DMS79 (cell line): ENCODE results near the gene TAOK1.

Experiments
- DNase-seq: peaks from one replicate; lab custom pipeline; 2025; lab: John Stamatoyannopoulos, UW

The TAOK1 gene

DNA sequence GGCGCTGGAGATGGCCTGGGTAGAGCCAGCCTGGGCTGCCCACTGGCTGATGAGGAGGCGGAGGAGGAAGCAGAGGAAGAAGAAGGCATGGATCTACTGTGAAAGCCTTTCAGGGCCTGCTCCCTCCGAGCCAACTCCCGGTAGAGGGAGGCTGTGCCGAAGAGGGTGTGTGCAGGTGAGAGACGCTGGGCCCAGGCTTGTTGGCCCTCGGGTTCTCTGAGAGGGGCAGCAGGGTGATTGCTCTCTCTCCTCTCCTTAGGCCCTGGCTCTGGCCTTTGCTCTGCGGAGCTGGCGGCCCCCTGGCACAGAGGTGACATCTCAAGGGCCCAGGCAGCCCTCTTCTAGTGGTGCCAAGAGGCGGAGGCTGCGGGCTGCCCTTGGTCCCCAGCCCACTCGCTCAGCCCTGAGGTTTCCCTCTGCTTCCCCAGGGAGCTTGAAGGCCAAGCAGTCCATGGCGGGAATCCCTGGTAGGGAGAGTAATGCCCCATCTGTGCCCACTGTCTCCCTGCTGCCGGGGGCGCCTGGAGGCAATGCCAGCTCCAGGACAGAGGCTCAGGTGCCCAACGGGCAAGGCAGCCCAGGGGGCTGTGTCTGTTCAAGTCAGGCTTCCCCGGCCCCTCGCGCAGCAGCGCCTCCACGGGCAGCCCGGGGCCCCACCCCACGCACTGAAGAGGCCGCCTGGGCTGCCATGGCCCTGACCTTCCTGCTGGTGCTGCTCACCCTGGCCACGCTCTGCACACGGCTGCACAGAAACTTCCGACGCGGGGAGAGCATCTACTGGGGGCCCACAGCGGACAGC lies 181.9 kb downstream of the TAOK1 start:
- no peak for DNase-seq

- DNase-seq, result no peak
These were observed 182.8 kb downstream of the TAOK1 start for GRCh38 chr17:29572691-29573557.

GRCh38 chr17:29573558-29573869 lies 183.4 kb downstream of the TAOK1 start:
- no peak for DNase-seq

DNA sequence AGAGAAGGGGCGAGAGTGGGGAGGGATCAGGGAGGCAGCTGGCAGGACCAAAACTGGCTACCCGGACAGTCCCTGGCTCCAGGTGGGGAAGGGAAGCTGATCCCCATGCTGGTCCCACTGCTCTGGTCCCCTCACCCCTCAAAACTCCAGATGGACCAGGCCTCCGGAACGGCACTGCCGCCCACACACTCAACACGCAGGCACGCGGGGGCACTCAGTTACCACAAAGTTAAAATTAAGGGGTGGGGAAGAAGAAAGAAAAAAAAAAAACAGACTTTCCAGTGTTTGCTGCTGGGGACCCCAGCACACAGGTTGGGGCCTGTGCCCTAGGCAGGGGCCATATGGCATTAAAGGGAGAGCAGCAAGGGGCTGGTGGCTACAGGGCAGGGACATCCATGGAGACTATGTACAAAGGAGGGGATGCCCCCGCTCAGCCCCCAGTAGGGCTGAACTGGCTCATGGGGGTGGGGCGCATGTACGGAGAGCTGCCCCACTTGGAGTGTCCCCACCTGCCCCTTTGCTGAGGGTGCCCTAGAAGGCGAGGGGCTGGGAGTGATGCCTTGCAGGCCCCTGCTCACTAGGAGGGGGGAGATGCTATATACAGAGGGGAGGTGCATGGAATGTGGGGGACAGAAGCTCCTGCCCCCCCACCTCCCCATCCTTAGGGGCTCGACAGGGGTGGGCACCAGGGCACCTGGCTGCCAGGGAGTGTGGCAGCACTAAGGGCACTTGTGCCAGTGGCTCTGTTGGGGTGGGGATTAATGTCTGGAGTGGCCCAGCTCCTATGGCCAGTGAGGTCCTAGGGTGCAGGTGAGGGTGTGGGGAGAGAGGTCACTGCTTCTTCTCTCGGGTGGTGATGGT lies 183.9 kb downstream of the TAOK1 start:
- DNase-seq, result no peak

GRCh38 chr17:29574732-29575510 lies 184.8 kb downstream of the TAOK1 start:
- no peak for DNase-seq

DNA sequence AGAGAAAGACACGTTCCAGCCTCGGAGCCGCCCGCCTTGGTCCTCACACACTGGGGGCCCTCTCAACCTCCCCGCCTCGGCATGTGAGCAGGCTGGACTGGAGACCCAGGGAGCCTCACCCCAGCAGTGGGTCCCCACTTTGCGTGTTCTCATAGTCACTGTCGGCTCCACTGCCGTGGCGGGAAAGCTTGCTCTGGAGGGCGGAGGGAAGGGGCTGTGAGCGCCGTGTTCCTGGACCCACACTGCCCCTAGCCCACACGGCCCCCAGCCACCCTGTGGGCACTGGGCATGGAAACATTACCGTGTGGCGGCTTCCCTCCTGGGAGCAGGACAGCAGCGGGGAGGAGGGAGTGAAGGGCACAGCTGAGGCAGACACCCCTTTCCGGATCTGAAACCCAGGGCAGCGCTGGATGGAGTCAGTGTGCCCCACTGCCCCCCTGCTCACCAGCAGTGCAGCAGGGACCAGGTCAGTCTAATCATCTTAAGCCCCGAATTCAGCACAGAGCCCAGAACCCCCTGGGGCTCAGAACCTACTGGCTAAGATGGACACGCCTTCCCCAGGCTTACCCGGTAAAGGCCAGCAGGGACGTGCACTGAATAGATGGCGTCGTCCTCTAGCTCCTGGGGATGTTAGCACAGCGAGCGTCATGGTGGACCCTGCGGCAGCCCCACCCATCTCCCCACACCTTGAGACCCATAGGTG lies 185.5 kb downstream of the TAOK1 start:
- DNase-seq, result no peak

GRCh38 chr17:29576214-29577000 lies 186.2 kb downstream of the TAOK1 start:
- DNase-seq, result no peak

DNA sequence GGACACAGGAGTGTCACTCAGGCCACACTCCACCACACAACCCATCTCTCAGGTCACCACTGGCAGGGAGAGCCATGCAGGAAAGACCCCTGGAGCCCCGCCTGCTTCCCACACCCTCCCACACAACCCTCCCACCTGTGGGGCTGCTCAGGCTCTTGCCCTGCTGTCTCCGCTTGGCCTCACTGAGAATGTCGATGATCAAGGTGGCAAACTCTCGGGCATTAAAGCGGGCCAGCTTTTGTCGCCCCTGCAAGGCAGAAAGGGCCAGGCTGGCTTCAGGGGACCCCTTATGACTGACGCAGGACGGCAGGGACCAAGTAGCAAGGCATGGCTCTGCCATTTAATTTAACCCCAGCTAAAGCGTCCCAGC lies 186.8 kb downstream of the TAOK1 start:
- DNase-seq, result no peak

DNA sequence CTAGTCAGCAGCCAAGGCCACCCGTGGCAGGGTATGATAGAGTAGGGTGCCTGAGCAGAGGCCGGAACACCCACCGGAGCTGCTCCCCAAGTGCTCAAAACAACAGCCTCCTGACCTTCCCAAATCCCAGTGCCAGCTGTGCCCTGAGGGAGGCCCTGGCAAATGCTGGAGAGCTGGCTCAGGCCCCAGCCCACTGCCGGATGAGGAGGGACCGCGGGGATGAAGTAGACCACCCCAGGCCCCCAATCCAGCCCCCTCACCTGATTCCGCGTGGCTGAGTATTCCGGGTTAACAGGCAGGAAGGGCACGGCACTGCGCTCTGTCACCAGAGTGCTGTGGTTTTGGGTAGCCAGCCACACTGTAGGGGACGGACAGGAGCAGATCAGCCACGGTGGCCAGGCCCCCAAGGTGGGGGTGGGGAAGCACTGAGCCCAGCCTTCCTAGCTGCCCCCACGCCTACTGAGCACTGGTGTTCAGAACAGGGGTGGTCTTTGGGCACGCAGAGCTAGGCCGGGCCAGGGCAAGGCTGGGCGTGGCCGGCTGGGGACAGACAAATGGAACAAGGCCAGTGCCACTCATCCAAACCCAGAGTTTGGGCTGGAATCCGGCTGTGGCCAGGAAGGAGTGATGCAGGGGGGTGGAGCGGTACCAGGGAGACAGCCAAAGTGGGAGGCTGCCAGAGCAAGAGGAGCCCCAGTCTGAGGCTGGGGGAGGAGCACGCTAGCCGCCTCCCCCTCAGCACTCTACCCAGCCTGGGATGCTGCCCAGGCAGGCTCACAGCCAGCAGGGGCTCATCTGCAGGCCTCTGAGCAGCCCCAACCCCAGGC lies 187.4 kb downstream of the TAOK1 start:
- DNase-seq, result no peak

DNA sequence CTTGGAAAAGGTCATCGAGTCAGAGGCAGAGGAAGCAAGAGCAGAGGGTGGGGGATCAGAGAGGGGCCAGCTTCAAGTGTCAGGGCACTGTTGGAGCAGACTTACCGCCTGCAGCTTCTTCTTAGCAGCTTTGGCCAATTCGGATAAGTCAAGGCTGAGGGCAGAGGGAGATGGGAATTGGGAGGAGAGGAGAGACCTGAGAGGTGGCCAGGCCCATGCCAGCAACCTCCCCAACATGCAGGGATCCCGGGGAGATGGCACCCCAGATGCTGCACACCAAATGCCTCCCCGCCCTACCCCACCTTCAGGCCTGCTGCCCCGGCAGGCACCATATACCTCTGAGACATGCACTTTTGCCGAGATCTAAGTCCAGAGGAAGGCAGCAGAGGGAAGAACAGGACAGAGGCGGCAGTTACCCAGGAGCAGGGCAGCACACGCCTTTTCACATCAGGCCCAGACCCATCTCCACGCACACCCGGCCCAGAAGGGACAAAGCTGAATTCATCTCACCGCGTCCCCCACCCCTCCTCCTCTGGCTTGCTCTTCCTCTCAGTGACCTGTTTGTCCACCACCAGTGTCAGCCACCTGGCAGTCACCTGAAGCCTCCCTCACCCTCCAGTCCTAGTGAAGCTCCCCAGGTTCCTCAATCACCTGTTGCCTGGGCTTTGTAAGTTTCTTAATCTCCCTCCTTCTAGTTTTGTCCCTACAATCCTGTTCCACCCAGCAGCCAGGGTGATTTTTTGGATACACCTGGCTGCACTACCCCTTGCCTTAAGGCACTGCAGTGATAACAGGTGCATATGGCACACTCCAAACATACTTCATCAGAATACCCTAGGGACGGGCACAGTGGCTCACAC lies 188.7 kb downstream of the TAOK1 start:
- DNase-seq, result no peak

- no peak for DNase-seq
These were observed 190.0 kb downstream of the TAOK1 start for GRCh38 chr17:29579866-29580771.

DNA sequence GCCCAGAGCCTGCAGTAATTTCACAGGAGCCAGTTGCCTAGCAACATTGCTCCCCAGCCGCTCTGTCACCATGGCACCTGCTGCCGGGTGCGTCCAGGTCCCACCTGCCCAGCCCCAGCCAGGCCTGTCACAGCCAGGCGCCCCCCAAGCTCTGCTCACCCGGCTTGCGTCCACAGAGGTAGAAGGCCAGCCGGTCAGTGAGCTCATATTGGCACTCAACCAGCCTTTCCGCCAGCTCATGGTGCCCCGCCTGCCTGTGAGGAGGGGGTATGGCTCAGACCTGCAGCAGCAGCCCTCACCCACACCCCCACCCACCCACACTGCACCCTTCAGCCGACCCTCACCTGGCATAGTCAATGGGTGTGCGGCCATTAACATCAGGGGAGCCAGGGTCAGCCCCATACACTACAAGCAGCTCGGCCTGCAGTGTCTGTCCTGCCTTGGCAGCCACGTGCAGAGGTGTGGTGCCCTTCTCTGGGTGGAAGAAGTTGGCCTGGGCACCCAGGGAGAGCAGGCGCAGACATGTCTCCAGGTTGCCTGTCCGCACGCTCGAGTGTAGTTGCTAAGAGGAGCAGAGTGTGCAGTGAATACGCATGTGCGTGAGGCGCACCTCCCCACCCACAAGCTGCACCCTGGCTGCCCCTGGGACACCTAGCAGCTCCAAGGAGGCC lies 191.6 kb downstream of the TAOK1 start:
- DNase-seq, result no peak

- no peak for DNase-seq
These were observed 192.1 kb downstream of the TAOK1 start for GRCh38 chr17:29582254-29582765.

- no peak for DNase-seq
These were observed 192.6 kb downstream of the TAOK1 start for GRCh38 chr17:29582772-29583171.

GRCh38 chr17:29583324-29584248 lies 193.4 kb downstream of the TAOK1 start:
- no peak for DNase-seq
